ENCODE measurements around the gene MRPL3. TPM values are rescaled to one million over a fixed set of nuclear protein-coding genes. Genes with fewer than 3 reads are reported as not detected.

Gene MRPL3
- total and polyA plus RNA-seq, 5 donors, result 46.9 to 60.3 (median 48.8) TPM

DNA sequence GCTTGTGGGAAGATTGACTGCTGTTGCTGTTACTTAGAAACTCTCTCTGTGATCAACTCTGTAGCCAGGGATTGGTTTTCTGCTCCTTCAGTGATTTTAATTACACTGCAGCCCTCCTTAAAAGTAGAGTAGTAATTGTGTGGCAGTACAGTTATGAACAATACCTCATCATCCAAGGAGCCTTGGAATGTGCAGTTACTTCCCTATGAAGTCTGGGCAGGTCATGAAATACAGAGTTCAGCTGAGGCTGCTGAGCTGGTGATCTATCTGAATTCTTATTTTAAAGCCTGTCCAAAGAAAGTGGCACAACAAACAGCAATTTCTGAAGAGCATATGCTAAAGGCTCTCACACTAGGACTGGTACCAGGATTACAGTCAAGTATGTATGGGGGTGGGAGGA, 37.4 kb upstream of the MRPL3 start:
- no peaks in the 10 kb centered on the region for H3K27me3 ChIP-seq (ENCODE audit: control insufficient read depth, insufficient read depth)
- H3K4me1 ChIP-seq (ENCODE audit: control insufficient read depth, insufficient read depth, low read length), result no peaks in the 10 kb centered on the region
- no peaks in the 10 kb centered on the region for H3K9me3 ChIP-seq (ENCODE audit: control insufficient read depth, low read length)
- intact Hi-C loops (cut with DNase I), result no loop called here
- no peak overlapping the region for H3K4me3 ChIP-seq (ENCODE audit: low read length)
- no peak overlapping the region for H3K27ac ChIP-seq (ENCODE audit: low read length)
- DNase-seq (no peak), ATAC-seq (no peak)

DNA sequence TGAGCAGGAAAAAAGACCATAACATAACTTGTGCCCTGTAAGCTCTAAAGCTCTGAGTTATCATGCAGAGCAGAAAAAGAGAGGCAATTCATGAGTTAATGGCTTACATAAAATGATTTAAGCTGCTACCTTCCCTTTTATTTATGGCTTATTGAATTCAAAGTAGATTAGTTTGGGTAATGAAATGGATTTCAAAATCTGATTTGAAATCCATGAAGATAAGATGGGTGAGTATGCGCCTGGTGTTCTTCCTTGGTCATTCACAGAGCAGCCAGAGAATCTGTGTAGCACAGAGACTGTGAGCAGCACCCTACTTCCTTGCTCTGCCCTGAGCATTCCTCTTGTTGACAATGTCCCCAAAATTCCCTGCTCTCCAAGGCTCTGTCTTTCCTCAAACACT, 36.2 kb upstream of the MRPL3 start:
- H3K4me1 ChIP-seq (ENCODE audit: control insufficient read depth, insufficient read depth, low read length), result no peaks in the 10 kb centered on the region
- DNase-seq (no peak), ATAC-seq (no peak)
- H3K9me3 ChIP-seq (ENCODE audit: control insufficient read depth, low read length), result no peaks in the 10 kb centered on the region
- H3K4me3 ChIP-seq (ENCODE audit: low read length), result no peak overlapping the region
- no peak overlapping the region for H3K27ac ChIP-seq (ENCODE audit: low read length)
- no peaks in the 10 kb centered on the region for H3K27me3 ChIP-seq (ENCODE audit: control insufficient read depth, insufficient read depth)
- 91% methylated on average over 1 of the region's 1 CpG for WGBS
- intact Hi-C loops (cut with DNase I), result no loop called here

DNA sequence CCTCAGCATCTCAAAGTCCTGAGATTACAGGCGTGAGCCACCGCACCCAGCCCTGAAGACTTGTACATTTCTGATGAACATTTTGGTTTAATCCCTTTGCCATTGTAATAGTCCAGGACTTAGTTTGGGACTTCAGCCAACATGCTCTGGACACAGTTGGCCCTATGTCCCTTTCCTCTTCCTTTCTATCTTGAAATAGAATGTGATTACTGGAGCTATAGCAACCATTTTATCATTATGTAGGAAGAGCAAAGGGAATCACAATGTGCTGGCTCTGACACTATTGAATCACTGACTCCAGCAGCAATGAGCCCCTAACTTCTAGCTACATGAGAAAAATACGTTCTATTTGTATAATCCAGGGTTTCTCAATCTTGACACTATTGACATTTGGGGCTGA, 34.8 kb upstream of the MRPL3 start:
- ATAC-seq (no peak), DNase-seq (no peak)
- intact Hi-C loops (cut with DNase I), result no loop called here
- no peaks in the 10 kb centered on the region for H3K27me3 ChIP-seq (ENCODE audit: control insufficient read depth, insufficient read depth)
- no peak overlapping the region for H3K4me3 ChIP-seq (ENCODE audit: low read length)
- WGBS, result 87% methylated on average over 3 of the region's 3 CpGs
- H3K4me1 ChIP-seq (ENCODE audit: control insufficient read depth, insufficient read depth, low read length), result no peaks in the 10 kb centered on the region
- no peaks in the 10 kb centered on the region for H3K9me3 ChIP-seq (ENCODE audit: control insufficient read depth, low read length)
- H3K27ac ChIP-seq (ENCODE audit: low read length), result no peak overlapping the region

- ATAC-seq (no peak), DNase-seq (no peak)
- WGBS, result 63% methylated on average over 2 of the region's 2 CpGs
- no peak overlapping the region for H3K27ac ChIP-seq (ENCODE audit: low read length)
- no peaks in the 10 kb centered on the region for H3K4me1 ChIP-seq (ENCODE audit: control insufficient read depth, insufficient read depth, low read length)
- no peak overlapping the region for H3K4me3 ChIP-seq (ENCODE audit: low read length)
- no peaks in the 10 kb centered on the region for H3K27me3 ChIP-seq (ENCODE audit: control insufficient read depth, insufficient read depth)
- no peaks in the 10 kb centered on the region for H3K9me3 ChIP-seq (ENCODE audit: control insufficient read depth, low read length)
- intact Hi-C loops (cut with DNase I), result no loop called here
Observed at GRCh38 chr3:131535596-131535995, 32.8 kb upstream of the MRPL3 start.

- DNase-seq (no peak), ATAC-seq (no peak)
- Histone ChIP-seq H3K27me3 (ENCODE audit: control insufficient read depth, insufficient read depth) (no peaks in the 10 kb centered on the region), H3K4me3 (ENCODE audit: low read length) (no peak overlapping the region), H3K4me1 (ENCODE audit: control insufficient read depth, insufficient read depth, low read length) (no peaks in the 10 kb centered on the region), H3K27ac (ENCODE audit: low read length) (no peak overlapping the region), H3K9me3 (ENCODE audit: control insufficient read depth, low read length) (no peaks in the 10 kb centered on the region)
- WGBS, result 72% methylated on average over 3 of the region's 3 CpGs
- intact Hi-C loops (cut with DNase I), result no loop called here
Observed at GRCh38 chr3:131535131-131535530, 32.4 kb upstream of the MRPL3 start.

DNA sequence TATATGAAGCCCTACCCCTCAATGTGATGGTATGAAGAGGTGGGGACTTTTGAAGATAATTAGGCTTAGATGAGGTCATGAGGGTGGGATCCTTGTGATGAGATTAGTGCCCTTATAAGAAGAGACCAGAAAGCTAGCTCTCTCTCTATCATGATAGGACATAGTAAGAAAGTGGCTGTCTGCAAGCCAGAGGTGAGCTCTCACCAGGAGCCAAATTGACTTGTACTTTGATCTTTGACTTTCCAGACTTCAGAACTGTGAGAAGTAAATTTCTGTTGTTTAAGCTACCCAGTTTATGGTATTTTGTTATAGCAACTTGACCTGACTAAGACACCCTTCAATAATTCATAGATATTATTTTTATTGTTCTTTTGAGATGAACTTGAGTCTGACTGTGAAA, 29.9 kb upstream of the MRPL3 start:
- intact Hi-C loops (cut with DNase I), result no loop called here

GRCh38 chr3:131530843-131531242, 28.1 kb upstream of the MRPL3 start:
- H3K9me3 ChIP-seq (ENCODE audit: control insufficient read depth, low read length), result no peaks in the 10 kb centered on the region
- H3K4me3 ChIP-seq (ENCODE audit: low read length), result no peak overlapping the region
- no peaks in the 10 kb centered on the region for H3K27me3 ChIP-seq (ENCODE audit: control insufficient read depth, insufficient read depth)
- H3K4me1 ChIP-seq (ENCODE audit: control insufficient read depth, insufficient read depth, low read length), result no peaks in the 10 kb centered on the region
- DNase-seq (no peak), ATAC-seq (no peak)
- WGBS, result 66% methylated on average over 1 of the region's 1 CpG
- intact Hi-C loops (cut with DNase I), result no loop called here
- no peak overlapping the region for H3K27ac ChIP-seq (ENCODE audit: low read length)

More for the DNA sequence above, 29.9 kb upstream of the MRPL3 start:
- no peak for DNase-seq
- ATAC-seq, result no peak
- H3K9me3 ChIP-seq (ENCODE audit: control insufficient read depth, low read length), result no peaks in the 10 kb centered on the region
- no peak overlapping the region for H3K27ac ChIP-seq (ENCODE audit: low read length)
- H3K4me3 ChIP-seq (ENCODE audit: low read length), result no peak overlapping the region
- no peaks in the 10 kb centered on the region for H3K27me3 ChIP-seq (ENCODE audit: control insufficient read depth, insufficient read depth)
- no peaks in the 10 kb centered on the region for H3K4me1 ChIP-seq (ENCODE audit: control insufficient read depth, insufficient read depth, low read length)

- DNase-seq (no peak), ATAC-seq (no peak)
- 72% methylated on average over 1 of the region's 1 CpG for WGBS
- Histone ChIP-seq H3K27me3 (ENCODE audit: control insufficient read depth, insufficient read depth) (no peaks in the 10 kb centered on the region), H3K4me1 (ENCODE audit: control insufficient read depth, insufficient read depth, low read length) (no peaks in the 10 kb centered on the region), H3K4me3 (ENCODE audit: low read length) (no peak overlapping the region), H3K9me3 (ENCODE audit: control insufficient read depth, low read length) (no peaks in the 10 kb centered on the region), H3K27ac (ENCODE audit: low read length) (no peak overlapping the region)
- intact Hi-C loops (cut with DNase I), result no loop called here
Observed at GRCh38 chr3:131530388-131530787, 27.6 kb upstream of the MRPL3 start.

- Histone ChIP-seq H3K27me3 (ENCODE audit: control insufficient read depth, insufficient read depth) (no peaks in the 10 kb centered on the region), H3K4me3 (ENCODE audit: low read length) (peak overlapping the region; percentile 26), H3K9me3 (ENCODE audit: control insufficient read depth, low read length) (no peaks in the 10 kb centered on the region), H3K27ac (ENCODE audit: low read length) (no peak overlapping the region), H3K4me1 (ENCODE audit: control insufficient read depth, insufficient read depth, low read length) (no peaks in the 10 kb centered on the region)
- intact Hi-C loops (cut with DNase I), result no loop called here
- WGBS, result 9% methylated on average over 37 of the region's 37 CpGs
- ATAC-seq, result peak; percentile 93 to 94
- peak; percentile 66 to 82 (median 81) for DNase-seq
Observed at GRCh38 chr3:131526801-131527347, 24.1 kb upstream of the MRPL3 start.

DNA sequence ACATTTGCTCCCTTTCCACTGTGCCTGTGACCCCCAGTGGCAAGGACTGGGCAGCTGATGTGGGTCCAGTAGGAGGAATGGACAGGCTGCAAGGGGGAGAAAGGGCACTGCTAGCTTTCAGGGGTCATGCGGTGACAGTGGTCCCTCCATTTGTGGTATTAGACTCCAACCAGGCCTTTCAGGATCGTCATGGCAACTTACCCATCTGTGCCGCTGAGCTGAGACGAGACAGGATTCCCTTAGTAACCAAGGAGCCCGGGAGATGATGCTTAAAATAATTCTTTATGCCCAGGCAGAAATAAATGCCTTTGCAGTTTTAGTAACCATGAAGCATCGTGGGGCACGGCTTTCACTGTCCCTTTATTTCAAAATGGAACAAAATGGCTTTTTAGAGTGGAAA, 15.9 kb upstream of the MRPL3 start:
- H3K27me3 ChIP-seq (ENCODE audit: control insufficient read depth, insufficient read depth), result no peaks in the 10 kb centered on the region
- intact Hi-C loops (cut with DNase I), result no loop called here
- no peaks in the 10 kb centered on the region for H3K9me3 ChIP-seq (ENCODE audit: control insufficient read depth, low read length)
- no peaks in the 10 kb centered on the region for H3K4me1 ChIP-seq (ENCODE audit: control insufficient read depth, insufficient read depth, low read length)
- 83% methylated on average over 7 of the region's 7 CpGs for WGBS
- H3K27ac ChIP-seq (ENCODE audit: low read length), result no peak overlapping the region
- DNase-seq, result no peak
- no peak overlapping the region for H3K4me3 ChIP-seq (ENCODE audit: low read length)
- ATAC-seq, result no peak

GRCh38 chr3:131505421-131505820, 2.6 kb upstream of the MRPL3 start:
- no peaks in the 10 kb centered on the region for H3K9me3 ChIP-seq (ENCODE audit: control insufficient read depth, low read length)
- H3K27me3 ChIP-seq (ENCODE audit: control insufficient read depth, insufficient read depth), result no peaks in the 10 kb centered on the region
- intact Hi-C loops (cut with DNase I), result loop anchor here in 1 of 4 donors (10.0 kb wide), 1 partner anchor 121 kb away; the partner anchor contains the start of gene NUDT16
- no peak for DNase-seq
- H3K4me3 ChIP-seq (ENCODE audit: low read length), result no peak overlapping the region
- peak in 1 of 2 donors; percentile 31 for ATAC-seq
- H3K4me1 ChIP-seq (ENCODE audit: control insufficient read depth, insufficient read depth, low read length), result no peaks in the 10 kb centered on the region
- WGBS, result 71% methylated on average over 4 of the region's 4 CpGs
- H3K27ac ChIP-seq (ENCODE audit: low read length), result no peak overlapping the region

DNA sequence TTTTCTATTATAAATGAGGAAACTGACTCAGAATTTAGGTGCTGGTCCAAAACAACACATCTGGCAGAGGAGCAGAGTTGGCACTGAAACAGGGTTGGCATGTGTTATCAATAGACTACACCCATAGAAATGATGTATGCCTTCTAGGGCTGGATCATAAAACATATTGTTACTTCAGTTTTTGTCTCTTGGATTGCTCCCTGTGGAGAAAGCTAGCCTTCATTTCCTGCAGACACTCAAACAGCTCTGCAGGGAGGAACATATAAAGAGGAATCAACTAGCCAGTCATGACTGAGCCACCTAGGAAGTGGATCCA, 507 bp upstream of the MRPL3 start:
- intact Hi-C loops (cut with DNase I), result loop anchor here in 1 of 4 donors (10.0 kb wide), 1 partner anchor 118 kb away; the partner anchor contains the start of gene NUDT16
- Histone ChIP-seq H3K4me3 (ENCODE audit: low read length) (peak overlapping the region; percentile 66), H3K4me1 (ENCODE audit: control insufficient read depth, insufficient read depth, low read length) (no peaks in the 10 kb centered on the region), H3K27me3 (ENCODE audit: control insufficient read depth, insufficient read depth) (no peaks in the 10 kb centered on the region), H3K27ac (ENCODE audit: low read length) (no peak overlapping the region), H3K9me3 (ENCODE audit: control insufficient read depth, low read length) (no peaks in the 10 kb centered on the region)
- peak in 1 of 3 donors; percentile 12 for DNase-seq
- peak in 1 of 2 donors; percentile 11 for ATAC-seq

Measured in right cardiac atrium (tissue), 5 donors.